Stimulated activated CD4-positive, alpha-beta T cell treated with anti-CD3 and anti-CD28 coated beads, Interleukin-4, amount 100 ng/mL, for 24 hours (primary cell): ENCODE results near the gene SLAMF1.

Experiments used
- DNase-seq: peaks from one replicate; pipeline ENCODE4 v3.0.0-alpha.2; 2020

Gene SLAMF1

GRCh38 chr1:160638540-160638857, 8.3 kb downstream of the SLAMF1 start:
- no peak for DNase-seq

- peak; percentile 60 for DNase-seq
Measured at GRCh38 chr1:160637821-160638539, 8.9 kb downstream of the SLAMF1 start.

DNA sequence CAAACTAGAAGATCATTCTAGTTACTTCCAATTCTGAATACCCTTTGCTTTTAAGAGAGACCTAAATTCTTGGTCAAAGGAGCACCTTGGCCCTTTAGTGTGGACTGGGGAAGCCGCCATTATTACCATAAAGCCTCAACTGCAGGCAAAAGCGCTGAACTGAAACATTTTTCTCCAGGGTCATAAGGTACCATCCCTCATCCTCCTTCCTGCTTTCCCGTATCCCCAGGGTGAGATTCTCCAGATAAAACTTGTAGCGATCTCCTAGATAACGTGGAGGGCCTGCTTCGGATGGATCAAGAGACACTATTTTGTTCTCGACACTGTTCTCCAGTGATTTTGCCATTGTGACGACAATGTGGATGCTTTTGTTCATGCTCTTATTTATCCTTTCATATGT, 9.8 kb downstream of the SLAMF1 start:
- DNase-seq, result no peak

DNA sequence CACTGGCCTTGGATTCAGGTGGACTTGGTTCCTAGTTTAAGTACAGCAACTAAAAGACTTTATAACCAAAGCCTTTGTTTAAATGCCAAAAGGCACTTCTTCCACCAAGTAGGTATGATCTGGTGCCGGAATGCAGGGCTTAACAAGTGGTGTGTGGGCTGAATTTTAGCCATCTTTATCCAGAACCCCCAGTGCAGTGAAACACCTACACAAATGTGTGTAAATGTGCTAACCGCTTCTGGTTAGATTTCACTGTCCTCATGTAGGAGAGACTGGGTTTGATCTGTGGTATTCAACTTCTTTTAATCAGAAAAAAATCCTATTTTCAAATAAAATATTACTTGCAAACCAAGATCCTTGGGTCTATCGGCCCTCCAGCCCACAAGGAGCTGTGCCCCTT, 10.3 kb downstream of the SLAMF1 start:
- no peak for DNase-seq

DNA sequence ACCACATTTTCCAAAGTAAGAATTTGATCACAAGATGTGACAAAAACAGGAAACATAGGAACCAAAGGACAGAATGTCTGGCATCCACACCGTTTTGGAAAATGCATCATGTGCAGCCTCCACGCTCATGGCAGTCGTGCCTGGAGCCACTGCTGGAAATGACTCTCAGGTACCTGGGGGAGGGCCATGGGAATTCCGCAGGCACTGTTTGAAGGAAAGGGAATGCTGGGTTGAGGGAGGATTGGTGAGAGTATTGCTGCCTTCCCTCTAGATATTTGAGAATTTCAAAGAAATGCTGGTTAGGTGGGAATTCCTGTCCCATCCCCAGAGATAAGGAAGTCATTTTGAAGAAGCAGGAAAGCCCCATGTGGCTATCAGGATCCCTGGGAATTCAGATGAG, 10.8 kb downstream of the SLAMF1 start:
- DNase-seq, result no peak

- DNase-seq, result no peak
Measured at GRCh38 chr1:160634543-160635491, 12.0 kb downstream of the SLAMF1 start.

- DNase-seq, result no peak
Measured at GRCh38 chr1:160633330-160633903, 13.4 kb downstream of the SLAMF1 start.

- no peak for DNase-seq
Measured at GRCh38 chr1:160631983-160632625, 14.7 kb downstream of the SLAMF1 start.

DNA sequence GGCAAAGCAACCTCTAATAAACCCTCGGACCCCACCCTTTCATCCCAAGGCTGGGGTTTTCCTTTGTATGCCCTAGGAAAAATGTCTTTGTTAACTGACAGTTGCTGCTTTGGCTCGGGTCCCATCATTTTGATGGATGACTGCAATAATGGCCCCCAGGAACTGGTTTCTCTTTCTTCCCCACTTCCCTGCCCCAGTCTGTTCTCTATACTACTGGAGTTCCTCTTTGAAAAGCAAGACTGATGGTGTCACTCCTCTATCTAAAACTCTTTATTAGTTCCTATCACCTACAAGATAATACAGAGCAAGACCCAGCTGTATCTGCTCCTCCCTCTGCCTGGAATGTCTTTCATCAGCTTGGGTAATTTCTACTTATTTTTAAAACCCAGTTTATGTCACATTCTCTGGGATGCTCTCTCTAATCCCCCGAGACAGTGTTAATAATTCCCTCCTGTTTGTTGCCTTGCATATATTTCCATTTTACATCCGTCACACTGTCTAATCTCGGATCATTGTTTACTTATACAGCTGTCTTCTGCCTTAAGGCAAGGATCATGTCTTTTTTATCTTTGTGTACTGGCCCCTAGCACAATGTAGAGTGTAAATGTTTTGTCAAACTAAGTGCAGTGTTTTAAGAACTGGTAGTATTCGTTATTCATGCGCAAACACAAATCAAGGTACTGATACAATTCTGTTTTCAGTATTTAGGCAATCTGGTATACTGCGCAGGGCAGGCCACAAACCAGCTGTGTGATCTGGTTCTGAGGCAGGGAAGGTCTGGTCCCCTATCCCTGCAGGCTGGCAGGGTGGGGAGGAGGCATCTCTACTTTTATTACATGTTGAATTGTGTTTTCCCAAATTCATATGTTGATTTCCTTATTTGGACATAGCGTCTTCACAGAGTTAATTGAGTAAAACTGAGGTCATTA, 16.1 kb downstream of the SLAMF1 start:
- DNase-seq, result no peak

- DNase-seq, result peak; percentile 69
Measured at GRCh38 chr1:160629286-160630210, 17.3 kb downstream of the SLAMF1 start.

GRCh38 chr1:160628799-160629263, 18.0 kb downstream of the SLAMF1 start:
- DNase-seq, result no peak

DNA sequence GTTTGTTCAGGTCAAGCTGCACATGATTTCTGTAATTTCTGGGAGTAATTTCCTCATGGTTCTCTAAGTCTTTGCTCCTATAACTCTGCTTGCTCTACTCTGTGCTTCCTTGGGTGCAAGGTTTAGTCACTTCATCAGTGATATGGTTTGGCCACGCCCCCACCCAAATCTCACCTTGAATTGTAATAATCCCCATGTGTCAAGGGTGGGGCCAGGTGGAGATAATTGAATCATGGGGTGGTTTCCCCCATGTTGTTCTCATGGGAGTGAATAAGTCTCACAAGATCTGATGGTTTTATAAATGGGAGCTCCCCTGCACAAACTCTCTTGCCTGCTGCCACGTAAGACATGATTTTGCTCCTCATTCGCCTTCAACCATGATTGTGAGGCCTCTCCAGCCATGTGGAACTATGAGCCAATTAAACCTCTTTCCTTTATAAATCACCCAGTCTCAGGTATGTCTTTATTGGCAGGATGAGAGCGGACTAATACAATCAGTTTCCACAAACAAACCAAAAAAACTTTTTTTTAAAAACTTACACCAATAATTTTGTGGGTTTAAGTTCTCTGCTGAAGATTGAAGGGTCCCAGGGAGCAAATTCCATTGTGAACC, 19.1 kb downstream of the SLAMF1 start:
- peak; percentile 69 for DNase-seq

DNA sequence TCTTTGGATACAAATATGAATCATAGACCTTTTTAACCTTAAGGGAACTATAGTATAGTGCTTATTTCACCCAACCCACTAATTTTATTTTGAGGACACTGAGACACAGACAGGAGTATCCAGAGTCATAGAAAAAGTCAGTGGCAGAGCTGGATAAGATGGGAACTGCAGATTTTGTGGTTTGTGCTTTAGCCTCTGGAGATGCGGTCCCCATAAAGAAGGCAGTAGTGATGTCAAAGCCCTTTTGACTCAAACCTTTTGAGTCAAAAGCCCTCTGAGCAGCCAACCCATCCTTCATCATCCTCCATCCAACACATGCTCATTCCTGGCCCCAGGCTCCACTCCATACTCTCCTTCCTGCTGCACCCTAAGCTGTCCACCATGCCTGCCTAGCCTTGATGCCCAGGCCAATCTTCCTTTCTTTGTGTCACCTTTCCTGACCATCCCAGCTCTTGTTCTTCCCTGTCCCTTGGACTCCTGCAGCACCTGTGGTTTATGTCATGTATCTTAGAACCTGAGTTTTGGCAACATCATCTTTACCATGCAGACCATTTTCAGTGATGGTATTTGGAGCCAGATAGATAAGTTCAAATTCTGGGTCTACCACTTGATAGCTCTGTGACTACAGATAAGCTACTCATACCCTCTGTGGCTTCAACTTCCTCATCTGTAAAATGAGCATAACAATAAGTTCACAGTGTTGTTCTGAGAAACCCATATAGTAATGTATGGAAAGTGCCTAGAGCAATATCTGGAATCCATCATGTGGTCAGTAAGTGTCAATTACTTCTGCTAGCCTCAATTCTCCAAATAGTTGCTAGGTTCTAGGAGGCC, 20.1 kb downstream of the SLAMF1 start:
- DNase-seq, result no peak

DNA sequence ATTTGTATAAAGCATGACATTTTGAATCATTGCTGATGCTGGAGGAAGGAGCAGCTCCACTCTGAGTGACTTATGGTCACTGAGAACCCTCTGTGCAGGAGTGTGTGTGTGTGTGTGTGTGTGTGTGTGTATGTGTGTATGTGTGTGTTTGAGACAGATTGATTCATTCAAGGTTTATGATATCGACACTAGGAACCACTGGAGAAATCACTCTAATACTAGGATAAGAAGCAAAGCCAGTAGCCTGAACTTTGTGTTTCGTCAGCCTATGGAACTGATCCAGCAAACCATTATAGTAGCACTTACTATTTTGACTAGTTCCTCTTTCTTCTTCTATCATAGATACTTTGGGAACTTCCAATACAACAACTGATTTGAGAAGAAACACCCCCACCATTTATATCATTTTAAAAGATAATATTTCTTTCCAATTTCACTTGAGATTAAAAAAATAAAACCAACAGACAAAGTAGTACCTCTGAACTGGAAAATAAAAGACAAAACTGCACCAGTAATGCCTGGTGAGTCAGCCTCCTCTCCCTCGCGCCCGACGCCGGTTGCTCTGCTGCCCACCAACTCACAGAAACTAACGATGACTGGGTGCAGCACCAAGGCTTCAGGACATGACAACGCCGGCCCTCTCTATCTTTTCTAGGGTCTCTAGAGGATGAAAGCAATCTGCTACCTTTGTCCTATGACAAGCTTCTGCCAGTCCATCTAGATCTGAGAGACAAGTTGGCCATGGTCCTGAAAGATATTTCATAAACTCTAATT, 20.9 kb downstream of the SLAMF1 start:
- peak; percentile 78 for DNase-seq

DNA sequence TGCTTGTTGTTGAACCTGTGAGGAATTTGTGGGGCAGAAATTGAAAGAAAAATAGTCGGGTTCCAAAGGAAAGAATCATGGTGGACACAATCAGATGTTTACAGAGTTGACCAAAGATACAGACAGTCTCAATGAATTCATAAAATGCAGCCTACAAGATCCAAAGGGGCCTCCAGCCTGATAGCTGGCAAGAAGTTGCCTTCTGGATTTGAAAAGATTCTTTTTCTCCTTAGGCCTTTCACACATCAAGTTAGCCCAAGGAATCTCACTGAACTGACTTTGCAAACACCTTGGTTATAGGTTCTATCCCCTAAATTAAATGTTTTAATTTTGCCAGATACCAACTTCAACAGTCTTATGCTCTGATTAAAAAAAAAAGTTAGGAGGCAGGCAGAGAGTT, 21.5 kb downstream of the SLAMF1 start:
- DNase-seq, result no peak

DNA sequence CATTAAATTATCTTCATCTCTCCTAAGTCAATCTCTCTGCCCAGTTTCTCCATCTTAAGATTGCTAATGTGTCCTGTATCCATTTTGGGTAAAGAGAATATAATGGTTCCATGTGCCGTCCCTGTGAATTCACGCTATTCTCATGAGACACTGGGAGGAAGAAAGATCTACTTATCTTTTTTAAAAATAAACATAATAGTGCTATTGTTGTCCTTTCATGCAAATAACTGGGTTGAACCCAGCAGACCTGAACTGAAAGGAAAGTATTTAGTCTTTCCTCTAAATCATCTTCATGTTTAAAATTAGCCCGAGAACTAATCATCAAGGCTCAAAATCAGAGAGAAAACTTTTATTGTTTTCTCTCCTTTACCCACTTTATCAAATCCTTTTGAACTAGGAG, 22.4 kb downstream of the SLAMF1 start:
- no peak for DNase-seq

GRCh38 chr1:160623862-160624261, 23.0 kb downstream of the SLAMF1 start:
- no peak for DNase-seq

- DNase-seq, result peak; percentile 60
Measured at GRCh38 chr1:160623227-160623633, 23.6 kb downstream of the SLAMF1 start.
